ENCODE data around the gene HIVEP1.

The HIVEP1 gene

GRCh38 chr6:12126051-12126450, 113.9 kb downstream of the HIVEP1 start:
- no peak for FAIRE-seq
- TF ChIP-seq PAX5 (IDR thresholded peaks at IDR 0.05; ENCODE audit: insufficient read depth, low read length, severe bottlenecking): no peak
- TF ChIP-seq POU2F2 (IDR thresholded peaks at IDR 0.05; ENCODE audit: low read depth, low read length): no peak
- no peak for TF ChIP-seq TAF1 (IDR thresholded peaks at IDR 0.05; ENCODE audit: low read depth, low read length)
- no peak for TF ChIP-seq POLR2AphosphoS5 (IDR thresholded peaks at IDR 0.05; ENCODE audit: low read depth, low read length)
- no peak for TF ChIP-seq SPI1 (IDR thresholded peaks at IDR 0.05; ENCODE audit: low read depth, low read length)
- TF ChIP-seq POLR2A (IDR thresholded peaks at IDR 0.05; ENCODE audit: low read depth, low read length): no peak
- DNase-seq (ENCODE audit: insufficient read length, low spot score): no peak

- DNase-seq (ENCODE audit: insufficient read length, low spot score) (no peak), FAIRE-seq (no peak)
- TF ChIP-seq POU2F2 (IDR thresholded peaks at IDR 0.05; ENCODE audit: low read depth, low read length): no peak
- no peak for TF ChIP-seq PAX5 (IDR thresholded peaks at IDR 0.05; ENCODE audit: insufficient read depth, low read length, severe bottlenecking)
- no peak for TF ChIP-seq POLR2A (IDR thresholded peaks at IDR 0.05; ENCODE audit: low read depth, low read length)
- no peak for TF ChIP-seq SPI1 (IDR thresholded peaks at IDR 0.05; ENCODE audit: low read depth, low read length)
- no peak for TF ChIP-seq TAF1 (IDR thresholded peaks at IDR 0.05; ENCODE audit: low read depth, low read length)
- no peak for TF ChIP-seq POLR2AphosphoS5 (IDR thresholded peaks at IDR 0.05; ENCODE audit: low read depth, low read length)
These were observed 117.4 kb downstream of the HIVEP1 start for GRCh38 chr6:12129523-12129922.

GRCh38 chr6:12132351-12133222, 120.5 kb downstream of the HIVEP1 start:
- TF ChIP-seq TAF1 (IDR thresholded peaks at IDR 0.05; ENCODE audit: low read depth, low read length) (no peak), POU2F2 (IDR thresholded peaks at IDR 0.05; ENCODE audit: low read depth, low read length) (no peak), POLR2A (IDR thresholded peaks at IDR 0.05; ENCODE audit: low read depth, low read length) (no peak), SPI1 (IDR thresholded peaks at IDR 0.05; ENCODE audit: low read depth, low read length) (no peak), PAX5 (IDR thresholded peaks at IDR 0.05; ENCODE audit: insufficient read depth, low read length, severe bottlenecking) (no peak), POLR2AphosphoS5 (IDR thresholded peaks at IDR 0.05; ENCODE audit: low read depth, low read length) (no peak)
- no peak for DNase-seq (ENCODE audit: insufficient read length, low spot score)
- no peak for FAIRE-seq

GRCh38 chr6:12134581-12134980, 122.5 kb downstream of the HIVEP1 start:
- no peak for FAIRE-seq
- TF ChIP-seq SPI1 (IDR thresholded peaks at IDR 0.05; ENCODE audit: low read depth, low read length): no peak
- TF ChIP-seq POU2F2 (IDR thresholded peaks at IDR 0.05; ENCODE audit: low read depth, low read length): no peak
- TF ChIP-seq POLR2A (IDR thresholded peaks at IDR 0.05; ENCODE audit: low read depth, low read length): no peak
- no peak for TF ChIP-seq TAF1 (IDR thresholded peaks at IDR 0.05; ENCODE audit: low read depth, low read length)
- TF ChIP-seq PAX5 (IDR thresholded peaks at IDR 0.05; ENCODE audit: insufficient read depth, low read length, severe bottlenecking): no peak
- TF ChIP-seq POLR2AphosphoS5 (IDR thresholded peaks at IDR 0.05; ENCODE audit: low read depth, low read length): no peak

GRCh38 chr6:12134991-12135390, 122.9 kb downstream of the HIVEP1 start:
- DNase-seq (ENCODE audit: insufficient read length, low spot score) (no peak), FAIRE-seq (no peak)
- no peak for TF ChIP-seq PAX5 (IDR thresholded peaks at IDR 0.05; ENCODE audit: insufficient read depth, low read length, severe bottlenecking)
- TF ChIP-seq POU2F2 (IDR thresholded peaks at IDR 0.05; ENCODE audit: low read depth, low read length): no peak
- TF ChIP-seq TAF1 (IDR thresholded peaks at IDR 0.05; ENCODE audit: low read depth, low read length): no peak
- no peak for TF ChIP-seq POLR2A (IDR thresholded peaks at IDR 0.05; ENCODE audit: low read depth, low read length)
- no peak for TF ChIP-seq POLR2AphosphoS5 (IDR thresholded peaks at IDR 0.05; ENCODE audit: low read depth, low read length)
- TF ChIP-seq SPI1 (IDR thresholded peaks at IDR 0.05; ENCODE audit: low read depth, low read length): no peak

More at GRCh38 chr6:12134581-12134980, 122.5 kb downstream of the HIVEP1 start:
- DNase-seq (ENCODE audit: insufficient read length, low spot score): no peak

GRCh38 chr6:12136905-12137304, 124.8 kb downstream of the HIVEP1 start:
- FAIRE-seq: no peak
- no peak for DNase-seq (ENCODE audit: insufficient read length, low spot score)

GRCh38 chr6:12137480-12137879, 125.4 kb downstream of the HIVEP1 start:
- DNase-seq (ENCODE audit: insufficient read length, low spot score) (no peak), FAIRE-seq (no peak)
- TF ChIP-seq POU2F2 (IDR thresholded peaks at IDR 0.05; ENCODE audit: low read depth, low read length): no peak
- no peak for TF ChIP-seq PAX5 (IDR thresholded peaks at IDR 0.05; ENCODE audit: insufficient read depth, low read length, severe bottlenecking)

More at GRCh38 chr6:12136905-12137304, 124.8 kb downstream of the HIVEP1 start:
- TF ChIP-seq POLR2AphosphoS5 (IDR thresholded peaks at IDR 0.05; ENCODE audit: low read depth, low read length) (no peak), SPI1 (IDR thresholded peaks at IDR 0.05; ENCODE audit: low read depth, low read length) (no peak), PAX5 (IDR thresholded peaks at IDR 0.05; ENCODE audit: insufficient read depth, low read length, severe bottlenecking) (no peak), POLR2A (IDR thresholded peaks at IDR 0.05; ENCODE audit: low read depth, low read length) (no peak)

GRCh38 chr6:12138381-12138780, 126.3 kb downstream of the HIVEP1 start:
- TF ChIP-seq POLR2AphosphoS5 (IDR thresholded peaks at IDR 0.05; ENCODE audit: low read depth, low read length): no peak
- TF ChIP-seq TAF1 (IDR thresholded peaks at IDR 0.05; ENCODE audit: low read depth, low read length): no peak
- TF ChIP-seq POLR2A (IDR thresholded peaks at IDR 0.05; ENCODE audit: low read depth, low read length): no peak
- TF ChIP-seq PAX5 (IDR thresholded peaks at IDR 0.05; ENCODE audit: insufficient read depth, low read length, severe bottlenecking): no peak
- TF ChIP-seq POU2F2 (IDR thresholded peaks at IDR 0.05; ENCODE audit: low read depth, low read length): no peak
- TF ChIP-seq SPI1 (IDR thresholded peaks at IDR 0.05; ENCODE audit: low read depth, low read length): no peak
- FAIRE-seq (no peak), DNase-seq (ENCODE audit: insufficient read length, low spot score) (no peak)

GRCh38 chr6:12138936-12139335, 126.8 kb downstream of the HIVEP1 start:
- no peak for FAIRE-seq
- no peak for TF ChIP-seq TAF1 (IDR thresholded peaks at IDR 0.05; ENCODE audit: low read depth, low read length)
- TF ChIP-seq PAX5 (IDR thresholded peaks at IDR 0.05; ENCODE audit: insufficient read depth, low read length, severe bottlenecking): no peak
- TF ChIP-seq POU2F2 (IDR thresholded peaks at IDR 0.05; ENCODE audit: low read depth, low read length): no peak
- TF ChIP-seq POLR2A (IDR thresholded peaks at IDR 0.05; ENCODE audit: low read depth, low read length): no peak
- no peak for TF ChIP-seq SPI1 (IDR thresholded peaks at IDR 0.05; ENCODE audit: low read depth, low read length)
- TF ChIP-seq POLR2AphosphoS5 (IDR thresholded peaks at IDR 0.05; ENCODE audit: low read depth, low read length): no peak
- no peak for DNase-seq (ENCODE audit: insufficient read length, low spot score)

Measured in GM12891 (cell line).